ENCODE measurements around the gene TMEM178B. TPM values are rescaled to one million over a fixed set of nuclear protein-coding genes. Genes with fewer than 3 reads are reported as not detected.

TMEM178B gene
- total RNA-seq, 2 donors from 2014 or later, result 1.7 to 4.1 TPM

- no peaks in the 10 kb centered on the region for H3K36me3 Mint-ChIP-seq (ENCODE audit: low read depth)
- H3K4me3 ChIP-seq (ENCODE audit: low read length), result no peak overlapping the region
- H3K9me3 Mint-ChIP-seq, result no peaks in the 10 kb centered on the region
- H3K27ac ChIP-seq (ENCODE audit: low read depth, low read length), result no peak overlapping the region
- no peaks in the 10 kb centered on the region for H3K4me1 Mint-ChIP-seq
- WGBS, 2 experiments (ENCODE audit: insufficient coverage in 1 of 2, insufficient read length in 1 of 2), result 86 to 97% methylated on average over 1 of the region's 1 CpG
- H3K9me3 ChIP-seq (ENCODE audit: control insufficient read depth, low read length), result no peaks in the 10 kb centered on the region
- no peaks in the 10 kb centered on the region for H3K27me3 ChIP-seq (ENCODE audit: control insufficient read depth, insufficient read depth, low read length, poor library complexity, severe bottlenecking)
- no peak for TF ChIP-seq CTCF (conservative IDR thresholded peaks at IDR 0.05)
- no peak overlapping the region for H3K9ac ChIP-seq (ENCODE audit: extremely low read depth, low read length, poor library complexity, severe bottlenecking)
- no peaks in the 10 kb centered on the region for H3K36me3 ChIP-seq (ENCODE audit: control insufficient read depth, insufficient read depth, low read length)
- H3K4me3 Mint-ChIP-seq, result no peak overlapping the region
- no peaks in the 10 kb centered on the region for H3K4me1 ChIP-seq (ENCODE audit: control insufficient read depth, insufficient read depth, low read length)
- DNase-seq, result no peak
- H3K27ac Mint-ChIP-seq, result no peak overlapping the region
- peaks cover 7% of the 10 kb centered on the region for H3K27me3 Mint-ChIP-seq (ENCODE audit: insufficient read depth)
Measured at GRCh38 chr7:141495057-141495456, 421.2 kb downstream of the TMEM178B start.

- Mint-ChIP-seq H3K27ac (no peak overlapping the region), H3K27me3 (ENCODE audit: insufficient read depth) (peaks cover 7% of the 10 kb centered on the region), H3K4me3 (no peak overlapping the region), H3K9me3 (no peaks in the 10 kb centered on the region), H3K4me1 (no peaks in the 10 kb centered on the region), H3K36me3 (ENCODE audit: low read depth) (no peaks in the 10 kb centered on the region)
- DNase-seq, result no peak
- TF ChIP-seq CTCF (conservative IDR thresholded peaks at IDR 0.05), result no peak
- Histone ChIP-seq H3K9ac (ENCODE audit: extremely low read depth, low read length, poor library complexity, severe bottlenecking) (no peak overlapping the region), H3K4me1 (ENCODE audit: control insufficient read depth, insufficient read depth, low read length) (no peaks in the 10 kb centered on the region), H3K27ac (ENCODE audit: low read depth, low read length) (no peak overlapping the region), H3K9me3 (ENCODE audit: control insufficient read depth, low read length) (no peaks in the 10 kb centered on the region), H3K4me3 (ENCODE audit: low read length) (no peak overlapping the region), H3K36me3 (ENCODE audit: control insufficient read depth, insufficient read depth, low read length) (no peaks in the 10 kb centered on the region), H3K27me3 (ENCODE audit: control insufficient read depth, insufficient read depth, low read length, poor library complexity, severe bottlenecking) (no peaks in the 10 kb centered on the region)
- 88 to 97% methylated on average over 4 to 5 of the region's 5 CpGs for WGBS, 2 experiments (ENCODE audit: insufficient coverage in 1 of 2, insufficient read length in 1 of 2)
Measured at GRCh38 chr7:141497391-141497790, 423.5 kb downstream of the TMEM178B start.

- Histone ChIP-seq H3K9me3 (ENCODE audit: control insufficient read depth, low read length) (no peaks in the 10 kb centered on the region), H3K27me3 (ENCODE audit: control insufficient read depth, insufficient read depth, low read length, poor library complexity, severe bottlenecking) (no peaks in the 10 kb centered on the region), H3K4me1 (ENCODE audit: control insufficient read depth, insufficient read depth, low read length) (no peaks in the 10 kb centered on the region), H3K36me3 (ENCODE audit: control insufficient read depth, insufficient read depth, low read length) (no peaks in the 10 kb centered on the region), H3K27ac (ENCODE audit: low read depth, low read length) (no peak overlapping the region), H3K9ac (ENCODE audit: extremely low read depth, low read length, poor library complexity, severe bottlenecking) (no peak overlapping the region), H3K4me3 (ENCODE audit: low read length) (no peak overlapping the region)
- WGBS, 2 experiments (ENCODE audit: insufficient coverage in 1 of 2, insufficient read length in 1 of 2), result 90% methylated on average over 3 of the region's 3 CpGs; no CpG with 5 or more reads in 1 of the 2 experiments
- no peak overlapping the region for H3K4me3 Mint-ChIP-seq
- H3K27me3 Mint-ChIP-seq (ENCODE audit: insufficient read depth), result peaks cover 7% of the 10 kb centered on the region
- H3K27ac Mint-ChIP-seq, result no peak overlapping the region
- no peaks in the 10 kb centered on the region for H3K4me1 Mint-ChIP-seq
- no peak for TF ChIP-seq CTCF (conservative IDR thresholded peaks at IDR 0.05)
- H3K36me3 Mint-ChIP-seq (ENCODE audit: low read depth), result no peaks in the 10 kb centered on the region
- DNase-seq, result no peak
- H3K9me3 Mint-ChIP-seq, result no peaks in the 10 kb centered on the region
Measured at GRCh38 chr7:141500608-141501007, 426.7 kb downstream of the TMEM178B start.
